Esophagus squamous epithelium (tissue), 5 donors: ENCODE results near the gene GRK4. TPM values are rescaled to one million over a fixed set of nuclear protein-coding genes. Genes with fewer than 3 reads are reported as not detected.

Source experiments
- DNase-seq: peaks from one replicate; lab custom pipeline; 2025; lab: John Stamatoyannopoulos, UW
- H3K27ac ChIP-seq, 4 donors: fragments of 200-600 bp; sonication (generic); one replicate each; pipeline ENCODE4 v1.5.1; 2016 to 2019; ENCODE audit warnings: mild to moderate bottlenecking in 1 of 4
- H3K27me3 ChIP-seq, 4 donors: fragments of 200-600 bp; sonication (generic); 1 replicate in 3 of 4; 2 replicates in 1 of 4; pipeline versions ENCODE4 v1.5.1 to v1.6.0; 2017 to 2021; ENCODE audit warnings: antibody characterized with exemption in 1 of 4
- H3K36me3 ChIP-seq, 3 donors: fragments of 200-600 bp; sonication (generic); one replicate each; pipeline ENCODE4 v1.5.1; 2016 to 2019
- H3K4me1 ChIP-seq, 3 donors: fragments of 200-600 bp; sonication (generic); one replicate each; pipeline ENCODE4 v1.5.1; 2017 to 2019
- H3K4me3 ChIP-seq, 4 donors: fragments of 200-600 bp; sonication (generic); 1 replicate in 3 of 4; 2 replicates in 1 of 4; pipeline ENCODE4 v1.5.1; 2016 to 2019; ENCODE audit warnings: mild to moderate bottlenecking in 2 of 4, moderate library complexity in 1 of 4
- H3K9me3 ChIP-seq, 3 donors: fragments of 200-600 bp; sonication (generic); one replicate each; pipeline ENCODE4 v1.5.1; 2016 to 2019
- CTCF ChIP-seq, 6 experiments: fragments of 450-650 bp in 4 of 6; fragments of 200-600 bp in 2 of 6; sonication (generic) in 2 of 6; IDR thresholded peaks; one replicate each; pipeline ENCODE4 v1.5.1; 2016 to 2019; ENCODE audit warnings: antibody characterized with exemption in 6 of 6, mild to moderate bottlenecking in 4 of 6, moderate library complexity in 4 of 6
- POLR2A ChIP-seq, 4 donors: fragments of 450-650 bp; IDR thresholded peaks; one replicate each; pipeline ENCODE4 v1.6.1; 2017; ENCODE audit warnings: antibody characterized with exemption in 4 of 4, mild to moderate bottlenecking in 4 of 4, moderate library complexity in 3 of 4
- WGBS, 2 donors: methylation state at CpG; one replicate each; pipeline ENCODE4 v1.1.5; 2018; 5-methylcytosine and 5-hydroxymethylcytosine counted together
- intact Hi-C: fragments of 100-400 bp; cut with DNase I; formaldehyde crosslinking; loops from one replicate; pipeline ENCODE4 v1.15.0; 2022
- total RNA-seq, 4 donors: library from RNA; depleted of rRNA; stranded (reverse); fragments of >200 nt; gene quantifications; one replicate each; pipeline ENCODE4 v1.1.0, GENCODE V29; 2016
- donor health status: DM: yes; HTN: yes; CAD: no.

Gene GRK4
- total RNA-seq, 4 donors from 2014 or later = 2.9 to 5.5 (median 3.7) TPM

- 88 to 90% methylated on average over 6 of the region's 6 CpGs for WGBS, 2 donors
- no peaks in the 10 kb centered on the region for H3K9me3 ChIP-seq
- intact Hi-C loops = no loop called here
- H3K36me3 ChIP-seq = no peaks in the 10 kb centered on the region
- no peak for DNase-seq
- no peak overlapping the region for H3K27ac ChIP-seq
- TF ChIP-seq POLR2A (IDR thresholded peaks at IDR 0.05) (no peak), CTCF (IDR thresholded peaks at IDR 0.05) (no peak)
- no peaks in the 10 kb centered on the region for H3K4me1 ChIP-seq
- H3K27me3 ChIP-seq = no peaks in the 10 kb centered on the region
- H3K4me3 ChIP-seq = no peak overlapping the region
These were observed 103.5 kb downstream of the GRK4 start for GRCh38 chr4:3066836-3067400.

- WGBS, 2 donors = 80 to 88% methylated on average over 5 of the region's 6 CpGs
- DNase-seq = no peak
- no peaks in the 10 kb centered on the region for H3K9me3 ChIP-seq
- TF ChIP-seq POLR2A (IDR thresholded peaks at IDR 0.05) (no peak), CTCF (IDR thresholded peaks at IDR 0.05) (no peak)
- H3K27ac ChIP-seq = no peak overlapping the region
- intact Hi-C loops = no loop called here
- no peak overlapping the region for H3K4me3 ChIP-seq
- H3K36me3 ChIP-seq = no peaks in the 10 kb centered on the region
- H3K4me1 ChIP-seq = no peaks in the 10 kb centered on the region
- no peaks in the 10 kb centered on the region for H3K27me3 ChIP-seq
These were observed 104.2 kb downstream of the GRK4 start for GRCh38 chr4:3067473-3068001.

GRCh38 chr4:3069661-3070199 is 106.4 kb downstream of the GRK4 start:
- no peak for DNase-seq
- H3K4me1 ChIP-seq = peaks cover 5 to 8% (median 5%) of the 10 kb centered on the region in 3 donors
- 64 to 76% methylated on average over 16 of the region's 16 CpGs for WGBS, 2 donors
- H3K27me3 ChIP-seq = no peaks in the 10 kb centered on the region
- TF ChIP-seq CTCF (IDR thresholded peaks at IDR 0.05) (no peak), POLR2A (IDR thresholded peaks at IDR 0.05) (no peak)
- H3K27ac ChIP-seq = no peak overlapping the region
- intact Hi-C loops = no loop called here
- H3K4me3 ChIP-seq = no peak overlapping the region
- H3K36me3 ChIP-seq = no peaks in the 10 kb centered on the region
- no peaks in the 10 kb centered on the region for H3K9me3 ChIP-seq

- no peak overlapping the region for H3K4me3 ChIP-seq
- H3K4me1 ChIP-seq = peaks cover 5 to 17% (median 8%) of the 10 kb centered on the region in 3 donors
- WGBS, 2 donors = 79 to 83% methylated on average over 2 to 3 of the region's 3 CpGs
- DNase-seq = no peak
- no peaks in the 10 kb centered on the region for H3K9me3 ChIP-seq
- no peak overlapping the region for H3K27ac ChIP-seq
- intact Hi-C loops = no loop called here
- H3K36me3 ChIP-seq = no peaks in the 10 kb centered on the region
- TF ChIP-seq CTCF (IDR thresholded peaks at IDR 0.05) (no peak), POLR2A (IDR thresholded peaks at IDR 0.05) (no peak)
- H3K27me3 ChIP-seq = no peaks in the 10 kb centered on the region
These were observed 107.5 kb downstream of the GRK4 start for GRCh38 chr4:3070709-3071500.

- Histone ChIP-seq H3K4me3 (no peak overlapping the region), H3K9me3 (no peaks in the 10 kb centered on the region), H3K4me1 (peaks cover 5 to 26% (median 15%) of the 10 kb centered on the region in 3 donors), H3K27ac (no peak overlapping the region), H3K36me3 (no peaks in the 10 kb centered on the region), H3K27me3 (no peaks in the 10 kb centered on the region)
- TF ChIP-seq CTCF (IDR thresholded peaks at IDR 0.05) (no peak), POLR2A (IDR thresholded peaks at IDR 0.05) (no peak)
- DNase-seq = no peak
- intact Hi-C loops = no loop called here
- WGBS, 2 donors = 72 to 73% methylated on average over 7 of the region's 7 CpGs
These were observed 108.4 kb downstream of the GRK4 start for GRCh38 chr4:3071811-3072210.
